HG03521 (cell line): ENCODE data around the gene USP47.

Experiments
- ATAC-seq: cut with Tn5 transposase; IDR thresholded peaks from one replicate; pipeline ENCODE4 v1.9.1; 2021; ENCODE audit warnings: mild to moderate bottlenecking, moderate library complexity; ENCODE audit not compliant: unreplicated experiment

Gene USP47, protein sequence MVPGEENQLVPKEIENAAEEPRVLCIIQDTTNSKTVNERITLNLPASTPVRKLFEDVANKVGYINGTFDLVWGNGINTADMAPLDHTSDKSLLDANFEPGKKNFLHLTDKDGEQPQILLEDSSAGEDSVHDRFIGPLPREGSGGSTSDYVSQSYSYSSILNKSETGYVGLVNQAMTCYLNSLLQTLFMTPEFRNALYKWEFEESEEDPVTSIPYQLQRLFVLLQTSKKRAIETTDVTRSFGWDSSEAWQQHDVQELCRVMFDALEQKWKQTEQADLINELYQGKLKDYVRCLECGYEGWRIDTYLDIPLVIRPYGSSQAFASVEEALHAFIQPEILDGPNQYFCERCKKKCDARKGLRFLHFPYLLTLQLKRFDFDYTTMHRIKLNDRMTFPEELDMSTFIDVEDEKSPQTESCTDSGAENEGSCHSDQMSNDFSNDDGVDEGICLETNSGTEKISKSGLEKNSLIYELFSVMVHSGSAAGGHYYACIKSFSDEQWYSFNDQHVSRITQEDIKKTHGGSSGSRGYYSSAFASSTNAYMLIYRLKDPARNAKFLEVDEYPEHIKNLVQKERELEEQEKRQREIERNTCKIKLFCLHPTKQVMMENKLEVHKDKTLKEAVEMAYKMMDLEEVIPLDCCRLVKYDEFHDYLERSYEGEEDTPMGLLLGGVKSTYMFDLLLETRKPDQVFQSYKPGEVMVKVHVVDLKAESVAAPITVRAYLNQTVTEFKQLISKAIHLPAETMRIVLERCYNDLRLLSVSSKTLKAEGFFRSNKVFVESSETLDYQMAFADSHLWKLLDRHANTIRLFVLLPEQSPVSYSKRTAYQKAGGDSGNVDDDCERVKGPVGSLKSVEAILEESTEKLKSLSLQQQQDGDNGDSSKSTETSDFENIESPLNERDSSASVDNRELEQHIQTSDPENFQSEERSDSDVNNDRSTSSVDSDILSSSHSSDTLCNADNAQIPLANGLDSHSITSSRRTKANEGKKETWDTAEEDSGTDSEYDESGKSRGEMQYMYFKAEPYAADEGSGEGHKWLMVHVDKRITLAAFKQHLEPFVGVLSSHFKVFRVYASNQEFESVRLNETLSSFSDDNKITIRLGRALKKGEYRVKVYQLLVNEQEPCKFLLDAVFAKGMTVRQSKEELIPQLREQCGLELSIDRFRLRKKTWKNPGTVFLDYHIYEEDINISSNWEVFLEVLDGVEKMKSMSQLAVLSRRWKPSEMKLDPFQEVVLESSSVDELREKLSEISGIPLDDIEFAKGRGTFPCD (N-terminal part only)

DNA sequence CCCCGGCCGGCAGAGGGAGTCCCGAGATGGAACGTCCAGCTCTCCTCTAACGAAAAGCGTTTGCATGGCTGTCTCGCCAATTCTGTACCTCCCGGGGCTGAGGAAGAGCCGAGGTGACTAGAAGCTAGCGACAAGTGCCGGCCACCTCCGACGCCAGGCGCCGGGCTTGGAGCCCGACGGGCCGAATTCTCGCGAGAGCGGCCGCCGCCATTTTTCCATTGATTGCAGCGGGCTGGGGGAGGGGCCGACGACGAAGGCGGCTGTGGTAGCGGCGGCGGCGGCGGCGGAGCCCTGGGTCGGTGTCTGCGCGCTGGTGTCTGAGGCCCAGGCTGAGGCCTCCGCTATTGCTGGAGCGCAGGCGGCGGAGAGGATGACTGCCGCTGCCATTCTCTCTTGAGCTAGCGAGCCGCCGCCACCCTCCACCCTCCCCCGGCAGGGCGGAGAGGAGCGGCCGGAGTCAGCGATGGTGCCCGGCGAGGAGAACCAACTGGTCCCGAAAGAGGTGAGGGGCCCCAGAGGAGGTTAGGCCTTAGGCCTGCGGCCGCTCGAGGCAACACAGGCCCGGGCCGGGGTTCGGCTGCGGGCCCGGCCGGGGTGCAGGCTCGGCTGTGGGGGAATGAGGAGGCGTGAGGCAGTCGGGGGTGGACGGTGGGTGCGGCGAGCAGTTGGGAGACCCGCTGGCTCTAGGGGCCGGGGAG is at the start of gene USP47:
Gene USP47 (plus strand): TSS at position 250 of the 698 bp plus-strand sequence. CDS start 214 bp downstream, at position 464.
- peak; percentile 77 for ATAC-seq

DNA sequence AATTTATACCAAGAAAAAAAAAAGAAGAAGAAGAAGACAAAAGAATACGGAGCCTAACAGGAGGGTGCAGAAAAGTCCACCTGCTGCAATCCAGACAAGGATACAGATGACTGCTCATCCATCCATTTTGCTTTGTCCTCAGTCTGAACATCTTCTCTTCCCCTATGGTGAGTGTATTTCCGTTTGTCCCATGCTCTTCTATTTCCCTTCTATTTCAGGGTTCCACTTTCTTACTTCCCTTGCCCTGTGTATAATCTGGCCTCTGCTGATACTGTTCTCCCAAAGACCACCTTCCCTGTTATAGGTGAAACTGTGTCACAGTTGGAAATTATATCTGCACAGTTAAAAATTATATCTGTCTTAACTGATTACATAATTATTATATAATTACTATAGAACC is 48.7 kb upstream of the USP47 start:
- no peak for ATAC-seq

DNA sequence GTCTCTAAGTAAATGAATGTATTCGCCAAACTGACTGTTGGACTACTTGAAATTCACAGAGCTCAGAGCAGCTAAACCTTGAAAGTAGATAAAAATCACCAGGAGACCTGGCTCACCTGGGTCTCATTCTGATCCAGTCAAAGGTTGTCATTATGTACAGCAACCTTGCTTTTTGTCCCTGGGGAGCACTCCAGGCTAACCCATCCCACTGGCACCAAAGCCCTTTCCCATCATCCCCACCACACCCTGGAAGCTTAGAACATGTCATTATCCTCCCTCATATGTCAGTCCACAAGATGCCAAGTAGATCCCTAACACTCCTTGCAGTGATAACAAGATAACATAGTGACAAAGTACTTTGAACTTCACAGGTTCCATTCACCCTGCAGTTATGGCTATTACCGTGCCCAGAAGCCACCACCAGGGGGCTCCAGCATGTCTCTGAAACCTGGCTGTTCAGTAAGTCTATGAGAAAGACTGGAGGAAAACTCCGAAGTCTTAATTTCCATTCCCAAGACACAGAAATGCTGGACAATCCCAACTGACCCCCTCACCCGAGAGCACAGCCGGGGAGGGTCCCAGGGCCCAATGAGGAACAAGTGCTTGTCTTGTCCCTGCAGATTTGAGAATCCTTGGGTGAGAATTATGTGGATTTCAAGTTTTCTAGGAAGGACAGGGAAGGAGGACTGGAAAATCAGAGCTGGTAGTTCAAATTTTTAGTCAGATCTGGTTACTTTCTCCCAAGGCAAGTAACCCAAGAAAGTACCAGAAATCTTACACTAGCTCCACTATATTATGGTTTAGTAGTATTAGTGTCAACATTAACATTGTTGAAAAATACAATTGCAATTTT is 43.0 kb upstream of the USP47 start:
- no peak for ATAC-seq

DNA sequence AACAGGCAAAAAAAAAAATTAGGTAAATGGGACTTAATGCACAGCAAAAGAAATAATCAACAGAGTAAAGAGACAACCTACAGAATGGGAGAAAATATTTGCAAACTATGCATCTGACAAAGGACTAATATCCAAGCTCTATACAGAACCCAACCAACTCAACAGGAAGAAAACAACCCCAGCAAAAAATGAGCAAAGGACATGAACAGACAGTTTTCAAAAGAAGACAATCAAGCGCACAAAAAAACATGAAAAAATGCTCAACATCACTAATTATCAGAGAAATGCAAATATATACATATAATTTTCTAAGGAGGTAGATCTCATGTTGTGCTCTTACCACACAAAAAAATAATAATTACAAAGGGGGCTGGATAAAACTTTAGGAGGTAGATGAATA is 36.5 kb upstream of the USP47 start:
- ATAC-seq = no peak

DNA sequence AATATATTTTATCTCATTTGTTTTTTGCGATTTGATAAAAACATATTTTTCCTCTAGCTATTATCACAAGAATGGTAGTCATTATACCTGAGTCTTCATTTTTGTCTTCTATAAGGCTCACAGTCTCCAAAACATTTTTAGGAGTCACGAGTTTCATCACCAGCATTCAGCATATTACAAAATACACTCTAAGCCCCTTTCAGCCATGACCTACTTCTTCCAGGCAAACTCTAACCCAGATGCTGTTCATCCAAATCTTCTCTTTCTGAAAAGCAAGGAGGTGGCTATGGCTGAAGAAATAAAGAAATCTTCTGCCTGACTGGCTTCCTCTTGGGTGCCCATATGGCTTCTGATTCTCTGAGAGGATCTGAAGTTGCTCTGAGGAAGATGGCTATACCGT is 35.7 kb upstream of the USP47 start:
- ATAC-seq = no peak

DNA sequence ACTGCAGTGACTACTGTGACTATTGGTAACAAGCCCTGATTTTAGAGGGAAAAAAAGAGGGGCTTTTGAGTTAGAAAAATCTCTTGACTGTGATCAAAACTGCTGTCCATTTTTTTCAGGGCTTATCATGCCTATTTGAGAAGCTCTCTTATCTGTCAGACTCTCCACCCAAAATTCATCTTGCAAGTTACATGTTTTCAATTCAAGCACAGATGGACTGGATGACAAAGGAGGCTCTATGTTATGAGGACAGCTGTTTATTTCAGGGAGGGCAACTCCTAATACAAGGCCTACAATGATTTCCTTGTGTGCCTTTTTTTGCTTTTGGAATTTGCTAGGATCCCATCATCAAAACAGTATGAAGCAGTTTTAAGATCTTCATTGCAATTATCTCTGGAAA is 35.2 kb upstream of the USP47 start:
- no peak for ATAC-seq

DNA sequence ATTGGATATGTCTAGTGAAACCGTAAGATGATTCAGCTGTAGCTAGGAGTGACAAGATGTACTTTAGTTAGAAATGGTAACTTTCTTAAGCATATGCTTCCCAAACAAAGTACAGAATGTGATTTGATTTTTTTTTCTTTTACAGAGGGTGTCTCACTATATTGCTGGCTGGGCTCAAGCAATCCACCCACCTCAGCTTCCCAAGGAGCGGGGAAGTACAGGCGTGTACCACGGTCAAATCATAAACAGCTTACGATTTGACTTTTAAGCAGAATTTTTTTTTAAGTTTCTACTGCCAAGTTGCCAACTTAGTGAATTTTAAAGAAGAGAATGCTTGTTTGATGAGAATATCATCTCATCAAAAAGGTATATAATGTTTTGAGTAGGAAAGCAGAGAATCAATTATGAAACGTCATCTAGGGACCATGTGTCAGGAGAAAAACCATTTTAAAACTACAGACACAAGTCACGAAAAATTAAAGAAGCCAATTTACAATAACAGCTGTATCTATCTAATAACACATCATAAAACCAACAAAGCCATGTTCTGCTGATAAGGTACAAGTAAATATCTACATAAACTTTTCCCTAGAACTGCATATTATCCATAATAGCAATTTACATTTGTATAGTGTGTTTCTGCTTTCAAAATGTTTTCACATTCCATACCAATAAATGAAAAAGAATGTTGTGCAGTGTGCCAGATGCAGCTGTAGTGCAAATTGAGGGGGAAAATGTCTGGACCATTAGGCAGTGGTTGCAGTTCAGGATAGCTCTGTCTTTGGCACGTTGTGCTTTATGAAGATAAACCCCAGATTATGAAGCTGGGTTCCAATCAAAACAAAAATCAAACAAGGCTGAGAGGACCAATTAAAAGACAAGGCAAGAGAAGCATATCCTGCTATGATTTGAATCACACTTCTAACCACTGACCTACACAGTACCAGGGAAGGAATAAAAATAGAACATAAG is 33.7 kb upstream of the USP47 start:
- no peak for ATAC-seq

DNA sequence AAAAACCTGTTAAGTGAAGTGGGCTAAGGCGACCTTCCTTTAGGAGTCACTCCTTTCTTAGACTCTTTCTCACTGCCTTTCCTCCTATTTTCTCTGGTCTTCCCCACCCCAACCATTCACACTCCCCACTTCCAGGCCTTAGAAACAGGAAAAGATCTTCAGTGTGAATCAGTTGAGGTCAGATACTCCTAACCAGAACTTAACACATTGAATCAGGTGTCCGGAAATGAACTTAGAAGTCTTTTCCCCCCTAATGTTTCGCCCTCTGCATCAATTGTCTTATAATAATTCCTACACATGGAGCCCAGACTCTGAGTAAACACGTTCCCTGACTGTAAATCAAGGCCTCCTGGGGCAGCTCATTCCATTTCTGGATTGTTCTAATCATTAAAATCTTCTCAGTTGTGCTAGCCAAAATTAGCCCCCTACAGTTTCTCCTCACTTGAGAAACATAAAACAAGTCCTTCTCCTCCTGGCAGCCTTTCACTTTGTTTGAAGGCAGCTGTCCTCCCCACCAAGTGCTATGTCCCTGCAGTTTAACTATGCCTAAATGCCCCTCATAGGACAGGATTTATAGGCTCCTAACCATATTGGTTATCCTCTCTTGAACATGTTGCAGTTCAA is 32.7 kb upstream of the USP47 start:
- ATAC-seq = no peak

DNA sequence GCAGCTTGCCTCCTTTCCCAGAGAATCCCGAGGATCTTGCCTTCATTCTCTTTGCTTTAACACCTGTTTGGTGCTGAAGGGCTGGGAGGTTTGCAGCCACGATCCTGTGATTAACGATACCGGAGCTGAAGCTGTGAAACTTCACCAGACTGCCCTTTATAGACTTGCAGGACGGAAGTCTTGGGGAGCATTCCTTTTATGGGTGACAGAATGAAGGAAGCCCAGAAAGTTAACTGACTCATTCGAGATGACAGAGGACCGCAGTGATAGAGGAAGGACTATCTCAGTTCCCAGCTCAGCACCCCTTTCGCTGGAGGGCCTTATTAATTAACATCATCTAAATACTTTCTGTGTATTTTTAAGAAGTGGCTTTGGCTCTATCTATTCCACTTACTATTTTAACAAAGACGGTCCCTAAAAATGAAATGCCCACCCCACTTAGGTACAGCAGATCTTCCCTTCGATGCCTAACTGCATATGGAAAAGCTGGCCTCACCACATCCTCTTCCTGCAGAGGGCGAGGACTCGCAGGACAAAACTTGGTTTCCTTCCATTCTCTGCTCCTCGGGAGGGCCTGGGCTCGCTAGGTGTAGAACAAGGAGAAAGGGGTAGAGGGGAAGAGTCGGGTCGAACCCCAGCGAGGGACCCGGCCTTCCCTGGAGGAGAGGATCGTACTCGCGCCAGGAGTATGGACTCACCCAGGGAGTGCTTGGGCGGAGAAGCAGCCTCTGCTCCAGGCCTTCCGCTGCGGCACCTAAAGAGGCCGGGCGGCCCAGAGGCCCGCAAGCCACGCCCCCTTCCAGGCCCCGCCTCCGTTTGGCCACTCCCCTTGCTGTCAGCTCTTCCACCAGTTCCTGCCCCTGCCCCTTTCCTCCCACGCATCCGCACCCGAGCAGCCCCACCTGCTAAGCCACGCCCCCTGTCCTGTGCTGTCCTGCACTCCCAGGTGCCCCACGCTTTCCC is 30.7 kb upstream of the USP47 start:
- no peak for ATAC-seq

DNA sequence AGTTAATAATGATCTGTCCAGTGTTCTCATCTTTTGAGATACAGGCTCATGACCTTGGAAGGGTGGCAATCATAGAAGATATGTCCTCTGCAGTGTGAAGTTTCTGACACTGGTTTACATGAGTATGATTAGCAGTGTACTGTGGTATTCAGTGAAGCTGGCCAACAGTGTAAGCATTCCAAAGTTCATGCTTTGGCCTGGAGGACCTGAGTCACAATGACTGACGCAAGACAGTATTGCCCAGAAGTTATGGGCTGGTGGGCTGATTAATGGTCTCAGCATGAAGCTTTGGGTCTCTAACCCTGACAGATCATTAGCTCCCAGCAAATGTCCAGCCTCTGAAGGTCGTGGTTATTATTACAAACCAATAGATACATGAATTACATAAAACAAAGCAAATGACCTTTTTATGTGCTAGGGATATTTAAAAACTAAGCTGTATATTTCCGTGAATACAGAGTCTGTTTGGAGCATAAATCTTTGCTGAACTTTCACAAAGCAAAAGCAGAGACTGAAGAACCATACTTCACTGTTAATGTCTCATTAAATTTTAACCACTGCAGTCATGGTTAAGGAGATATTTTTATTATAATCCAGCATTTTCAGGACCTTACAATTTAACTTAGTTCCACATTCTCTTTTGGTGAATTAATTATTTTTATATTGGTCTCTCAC is 28.3 kb upstream of the USP47 start:
- ATAC-seq = no peak

DNA sequence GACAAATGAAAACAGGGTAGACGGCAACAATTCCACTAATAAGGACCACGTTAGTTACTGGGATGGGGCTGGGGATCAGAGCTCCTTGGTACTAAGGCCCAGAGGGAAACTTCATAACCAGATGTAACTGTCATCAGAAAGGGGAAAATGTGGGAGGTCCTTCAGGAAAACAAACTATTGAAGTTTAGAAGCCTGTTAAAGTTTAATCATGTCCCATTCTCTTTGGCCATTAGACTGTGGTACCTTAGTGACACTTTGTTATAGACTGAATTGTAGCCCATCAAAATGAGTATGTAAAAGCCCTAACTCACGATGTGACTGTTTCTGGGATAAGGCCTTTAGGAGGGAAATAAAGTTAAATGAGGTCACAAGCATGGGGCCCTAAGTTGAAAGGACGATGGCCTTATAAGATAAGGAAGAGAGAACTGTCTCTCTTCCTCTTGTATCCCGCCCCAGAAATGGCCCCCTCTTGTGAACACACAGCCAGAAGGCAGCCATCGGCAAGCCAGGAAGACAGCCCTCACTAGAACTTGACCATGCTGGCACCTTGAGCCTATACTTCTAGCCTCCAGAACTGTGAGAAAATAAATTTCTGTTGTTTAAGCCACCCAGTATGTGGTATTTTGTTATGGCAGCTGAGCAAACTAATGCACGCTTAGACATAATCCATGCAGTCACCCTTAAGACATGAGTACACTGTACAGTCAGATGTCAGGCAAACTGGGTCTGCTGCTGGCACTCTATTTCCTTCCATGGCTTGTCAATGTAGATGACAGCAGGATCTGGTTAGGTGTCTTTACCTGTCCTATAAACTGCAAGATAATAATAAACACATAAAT is 26.9 kb upstream of the USP47 start:
- no peak for ATAC-seq

DNA sequence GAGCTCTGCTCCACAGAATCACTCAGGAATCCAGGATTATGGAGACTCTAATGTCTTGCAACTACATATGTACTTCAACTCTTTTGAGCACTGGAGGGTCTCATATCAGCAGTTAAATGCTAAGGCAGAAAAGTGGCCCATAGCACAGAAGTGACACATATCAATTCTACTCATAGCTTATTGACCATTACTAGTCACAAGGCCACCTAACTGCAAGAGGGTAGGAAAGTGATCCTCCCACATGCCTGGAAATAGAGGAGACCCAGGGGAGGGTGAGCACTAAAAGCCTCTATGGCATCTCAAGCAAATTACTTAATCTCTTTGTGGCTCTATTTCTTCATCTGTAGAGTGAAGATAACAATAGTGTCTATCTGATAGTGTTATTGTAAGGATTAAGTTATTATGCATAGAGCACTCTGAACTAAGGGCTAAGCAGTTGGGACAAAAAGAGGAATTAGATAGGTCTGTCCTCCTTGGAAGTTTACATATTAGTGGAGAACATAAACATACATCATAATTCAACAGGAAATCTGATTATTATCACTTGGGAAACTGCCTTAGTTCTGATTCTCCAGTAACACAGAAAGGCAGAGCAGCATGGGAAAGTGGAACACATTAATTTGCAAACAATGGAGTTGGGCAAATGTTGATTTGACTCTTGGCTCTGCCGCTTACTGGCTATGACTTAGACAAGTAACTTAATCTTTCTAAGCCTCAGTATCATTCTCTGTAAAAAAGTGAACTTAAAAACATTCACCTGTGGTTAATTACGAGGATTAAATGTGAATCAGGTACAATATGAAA is 25.1 kb upstream of the USP47 start:
- ATAC-seq = no peak

DNA sequence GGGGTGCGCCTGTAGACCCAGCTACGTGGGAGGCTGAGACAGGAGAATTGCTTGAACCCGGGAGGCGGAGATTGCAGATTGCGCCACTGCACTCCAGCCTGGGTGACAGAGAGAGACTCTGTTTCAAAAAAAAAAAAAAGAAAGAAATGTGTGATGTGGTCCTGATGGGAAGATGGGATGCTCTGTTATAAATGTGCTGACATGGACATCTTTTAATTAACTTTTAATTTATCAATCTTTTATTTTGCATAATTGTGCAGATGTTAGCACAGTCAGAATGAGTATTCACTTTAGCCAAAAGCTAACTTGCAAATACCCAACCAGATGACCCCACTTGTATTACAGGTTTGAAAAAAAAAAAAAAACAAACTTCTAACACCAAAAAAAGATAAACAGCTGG is 23.8 kb upstream of the USP47 start:
- ATAC-seq = no peak

DNA sequence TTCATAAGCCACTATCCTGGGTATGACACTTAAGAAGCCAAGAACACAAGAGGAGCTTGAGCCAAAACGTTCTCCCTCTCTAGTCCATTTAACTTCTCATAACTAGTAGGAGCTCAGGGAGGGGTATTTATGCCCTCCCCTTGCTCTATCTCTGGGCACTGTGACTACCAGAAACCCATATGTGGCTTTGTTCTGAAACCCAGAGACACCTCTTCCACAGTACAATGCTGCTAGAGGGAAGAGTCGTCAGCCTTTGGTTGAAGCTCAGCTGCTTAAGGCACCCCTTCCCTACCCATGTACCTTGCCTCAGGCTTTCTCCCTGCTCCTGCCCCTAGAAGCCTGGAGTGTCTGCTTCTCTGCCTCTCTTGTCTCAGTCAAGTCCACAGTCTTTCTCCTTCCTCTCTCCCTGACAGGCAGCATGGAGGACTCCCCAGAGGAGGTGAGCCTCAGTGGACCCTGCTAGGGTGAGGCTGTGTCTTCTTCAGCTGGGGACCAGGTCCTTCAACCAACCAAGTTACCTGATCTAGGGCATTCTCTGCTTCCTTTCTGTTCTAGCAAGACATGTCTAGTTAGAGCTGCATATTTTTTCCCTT is 23.1 kb upstream of the USP47 start:
- no peak for ATAC-seq
